HEK293 (cell line): Measurements from ENCODE around the gene COPS4.
"Not testable (repeated sequence)": the region's sequence is repeated elsewhere in the genome, so short reads cannot be mapped to it uniquely, and the experiment has no call there.

Experiments
- CTCF ChIP-seq: fragments of 450-650 bp; formaldehyde crosslinking; IDR thresholded peaks from 2 replicates; pipeline ENCODE4 v1.5.1; 2016; ENCODE audit warnings: missing biosample characterization, missing genetic modification characterization
- ZFP69B ChIP-seq: fragments of 450-650 bp; formaldehyde crosslinking; IDR thresholded peaks from 2 replicates; pipeline ENCODE4 v1.5.1; 2016; ENCODE audit warnings: missing biosample characterization, missing genetic modification characterization
- ZNF654 ChIP-seq: fragments of 450-650 bp; formaldehyde crosslinking; IDR thresholded peaks from 2 replicates; pipeline ENCODE4 v1.5.1; 2016; ENCODE audit warnings: low read depth, missing biosample characterization, missing genetic modification characterization
- TF ChIP-seq, protein P1 (sequence below): fragments of 450-650 bp; formaldehyde crosslinking; IDR thresholded peaks from 2 replicates; pipeline ENCODE4 v1.5.1; 2017; ENCODE audit warnings: missing biosample characterization, missing genetic modification characterization

GRCh38 chr4:83048781-83049180 is 13.8 kb downstream of the COPS4 start:
- not testable (repeated sequence) for TF ChIP-seq CTCF, ZFP69B, ZNF654 (tag by site-specific recombination)
- TF ChIP-seq, protein P1, sequence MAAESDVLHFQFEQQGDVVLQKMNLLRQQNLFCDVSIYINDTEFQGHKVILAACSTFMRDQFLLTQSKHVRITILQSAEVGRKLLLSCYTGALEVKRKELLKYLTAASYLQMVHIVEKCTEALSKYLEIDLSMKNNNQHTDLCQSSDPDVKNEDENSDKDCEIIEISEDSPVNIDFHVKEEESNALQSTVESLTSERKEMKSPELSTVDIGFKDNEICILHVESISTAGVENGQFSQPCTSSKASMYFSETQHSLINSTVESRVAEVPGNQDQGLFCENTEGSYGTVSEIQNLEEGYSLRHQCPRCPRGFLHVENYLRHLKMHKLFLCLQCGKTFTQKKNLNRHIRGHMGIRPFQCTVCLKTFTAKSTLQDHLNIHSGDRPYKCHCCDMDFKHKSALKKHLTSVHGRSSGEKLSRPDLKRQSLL: not testable (repeated sequence)
